ENCODE data around the gene LAIR1.

- TF ChIP-seq EZH2phosphoT487 (IDR thresholded peaks at IDR 0.05; ENCODE audit: borderline replicate concordance, low read depth), result no peak
- TF ChIP-seq RCOR1 (IDR thresholded peaks at IDR 0.05; ENCODE audit: low read length), result no peak
- TF ChIP-seq PBX3 (IDR thresholded peaks at IDR 0.05), result no peak
- TF ChIP-seq CTCF (IDR thresholded peaks at IDR 0.05), result no peak
- no peak for TF ChIP-seq SMC3 (IDR thresholded peaks at IDR 0.05; ENCODE audit: low read depth, low read length)
- no peak for TF ChIP-seq RXRA (IDR thresholded peaks at IDR 0.05; ENCODE audit: borderline replicate concordance, low read depth)
- no peak for TF ChIP-seq RAD21 (IDR thresholded peaks at IDR 0.05; ENCODE audit: low read length)
- no peak for TF ChIP-seq POLR2AphosphoS5 (IDR thresholded peaks at IDR 0.05; ENCODE audit: low read depth, low read length)
- TF ChIP-seq FOXJ3 (CRISPR knock-in tag; IDR thresholded peaks at IDR 0.05), result no peak
- TF ChIP-seq CHD2 (IDR thresholded peaks at IDR 0.05; ENCODE audit: low read length, partially characterized antibody), result no peak
These were observed 54.2 kb downstream of the LAIR1 start for GRCh38 chr19:54310543-54310942.
